ENCODE data around the gene TCL1A. TPM values are rescaled to one million over a fixed set of nuclear protein-coding genes. Genes with fewer than 3 reads are reported as not detected.

TCL1A gene
- total RNA-seq, 1 experiment from 2014 or later: not detected

GRCh38 chr14:95727056-95727700 is 13.3 kb upstream of the TCL1A start:
- Histone ChIP-seq H3K36me3 (replicated peaks; ENCODE audit: control insufficient read depth, insufficient read depth, low read length) (no peaks in the 10 kb centered on the region), H3K4me3 (ENCODE audit: insufficient read depth, low read depth, low read length) (no peak overlapping the region), H3K27me3 (ENCODE audit: control insufficient read depth, insufficient read depth, low read length) (no peaks in the 10 kb centered on the region)
- no peak for DNase-seq

GRCh38 chr14:95725685-95726336 is 11.9 kb upstream of the TCL1A start:
- DNase-seq: no peak
- no peaks in the 10 kb centered on the region for H3K27me3 ChIP-seq (ENCODE audit: control insufficient read depth, insufficient read depth, low read length)

GRCh38 chr14:95722525-95723190 is 8.7 kb upstream of the TCL1A start:
- no peaks in the 10 kb centered on the region for H3K36me3 ChIP-seq (replicated peaks; ENCODE audit: control insufficient read depth, insufficient read depth, low read length)

More at GRCh38 chr14:95725685-95726336, 11.9 kb upstream of the TCL1A start:
- H3K36me3 ChIP-seq (replicated peaks; ENCODE audit: control insufficient read depth, insufficient read depth, low read length): no peaks in the 10 kb centered on the region
- no peak overlapping the region for H3K4me3 ChIP-seq (ENCODE audit: insufficient read depth, low read depth, low read length)

GRCh38 chr14:95712398-95712797 is 1.5 kb downstream of the TCL1A start:
- Histone ChIP-seq H3K36me3 (replicated peaks; ENCODE audit: control insufficient read depth, insufficient read depth, low read length) (no peaks in the 10 kb centered on the region), H3K4me3 (ENCODE audit: insufficient read depth, low read depth, low read length) (no peak overlapping the region), H3K27me3 (ENCODE audit: control insufficient read depth, insufficient read depth, low read length) (peaks cover 10% of the 10 kb centered on the region)
- DNase-seq: no peak

More at GRCh38 chr14:95722525-95723190, 8.7 kb upstream of the TCL1A start:
- no peak for DNase-seq
- no peaks in the 10 kb centered on the region for H3K27me3 ChIP-seq (ENCODE audit: control insufficient read depth, insufficient read depth, low read length)
- no peak overlapping the region for H3K4me3 ChIP-seq (ENCODE audit: insufficient read depth, low read depth, low read length)

- Histone ChIP-seq H3K4me3 (ENCODE audit: insufficient read depth, low read depth, low read length) (no peak overlapping the region), H3K27me3 (ENCODE audit: control insufficient read depth, insufficient read depth, low read length) (peaks cover 10% of the 10 kb centered on the region), H3K36me3 (replicated peaks; ENCODE audit: control insufficient read depth, insufficient read depth, low read length) (no peaks in the 10 kb centered on the region)
- DNase-seq: no peak
Observed at GRCh38 chr14:95711476-95712176, 2.3 kb downstream of the TCL1A start.

- Histone ChIP-seq H3K4me3 (ENCODE audit: insufficient read depth, low read depth, low read length) (no peak overlapping the region), H3K36me3 (replicated peaks; ENCODE audit: control insufficient read depth, insufficient read depth, low read length) (no peaks in the 10 kb centered on the region), H3K27me3 (ENCODE audit: control insufficient read depth, insufficient read depth, low read length) (peaks cover 10% of the 10 kb centered on the region)
- DNase-seq: no peak
Observed at GRCh38 chr14:95710106-95710505, 3.8 kb downstream of the TCL1A start.

GRCh38 chr14:95707327-95707726 is 6.6 kb downstream of the TCL1A start:
- peaks cover 36% of the 10 kb centered on the region for H3K27me3 ChIP-seq (ENCODE audit: control insufficient read depth, insufficient read depth, low read length)
- H3K36me3 ChIP-seq (replicated peaks; ENCODE audit: control insufficient read depth, insufficient read depth, low read length): no peaks in the 10 kb centered on the region
- DNase-seq: no peak
- H3K4me3 ChIP-seq (ENCODE audit: insufficient read depth, low read depth, low read length): no peak overlapping the region

GRCh38 chr14:95705518-95705917 is 8.4 kb downstream of the TCL1A start:
- Histone ChIP-seq H3K27me3 (ENCODE audit: control insufficient read depth, insufficient read depth, low read length) (peaks cover 48% of the 10 kb centered on the region), H3K4me3 (ENCODE audit: insufficient read depth, low read depth, low read length) (no peak overlapping the region), H3K36me3 (replicated peaks; ENCODE audit: control insufficient read depth, insufficient read depth, low read length) (no peaks in the 10 kb centered on the region)
- no peak for DNase-seq

- Histone ChIP-seq H3K27me3 (ENCODE audit: control insufficient read depth, insufficient read depth, low read length) (peaks cover 55% of the 10 kb centered on the region), H3K36me3 (replicated peaks; ENCODE audit: control insufficient read depth, insufficient read depth, low read length) (no peaks in the 10 kb centered on the region), H3K4me3 (ENCODE audit: insufficient read depth, low read depth, low read length) (no peak overlapping the region)
- DNase-seq: no peak
Observed at GRCh38 chr14:95703805-95704204, 10.1 kb downstream of the TCL1A start.

- Histone ChIP-seq H3K27me3 (ENCODE audit: control insufficient read depth, insufficient read depth, low read length) (peaks cover 54% of the 10 kb centered on the region), H3K36me3 (replicated peaks; ENCODE audit: control insufficient read depth, insufficient read depth, low read length) (no peaks in the 10 kb centered on the region), H3K4me3 (ENCODE audit: insufficient read depth, low read depth, low read length) (no peak overlapping the region)
- no peak for DNase-seq
Observed at GRCh38 chr14:95703341-95703740, 10.6 kb downstream of the TCL1A start.

GRCh38 chr14:95701846-95702221 is 12.1 kb downstream of the TCL1A start:
- DNase-seq: peak; percentile 60
- Histone ChIP-seq H3K36me3 (replicated peaks; ENCODE audit: control insufficient read depth, insufficient read depth, low read length) (no peaks in the 10 kb centered on the region), H3K4me3 (ENCODE audit: insufficient read depth, low read depth, low read length) (no peak overlapping the region), H3K27me3 (ENCODE audit: control insufficient read depth, insufficient read depth, low read length) (peaks cover 65% of the 10 kb centered on the region)

GRCh38 chr14:95700221-95700976 is 13.5 kb downstream of the TCL1A start:
- peaks cover 65% of the 10 kb centered on the region for H3K27me3 ChIP-seq (ENCODE audit: control insufficient read depth, insufficient read depth, low read length)

GRCh38 chr14:95699412-95699811 is 14.5 kb downstream of the TCL1A start:
- no peak for DNase-seq
- no peaks in the 10 kb centered on the region for H3K36me3 ChIP-seq (replicated peaks; ENCODE audit: control insufficient read depth, insufficient read depth, low read length)
- H3K27me3 ChIP-seq (ENCODE audit: control insufficient read depth, insufficient read depth, low read length): peaks cover 65% of the 10 kb centered on the region
- H3K4me3 ChIP-seq (ENCODE audit: insufficient read depth, low read depth, low read length): no peak overlapping the region

More at GRCh38 chr14:95700221-95700976, 13.5 kb downstream of the TCL1A start:
- H3K36me3 ChIP-seq (replicated peaks; ENCODE audit: control insufficient read depth, insufficient read depth, low read length): no peaks in the 10 kb centered on the region
- DNase-seq: peak; percentile 67
- H3K4me3 ChIP-seq (ENCODE audit: insufficient read depth, low read depth, low read length): no peak overlapping the region

GRCh38 chr14:95698287-95698686 is 15.6 kb downstream of the TCL1A start:
- peaks cover 54% of the 10 kb centered on the region for H3K27me3 ChIP-seq (ENCODE audit: control insufficient read depth, insufficient read depth, low read length)
- H3K36me3 ChIP-seq (replicated peaks; ENCODE audit: control insufficient read depth, insufficient read depth, low read length): no peaks in the 10 kb centered on the region
- H3K4me3 ChIP-seq (ENCODE audit: insufficient read depth, low read depth, low read length): no peak overlapping the region
- DNase-seq: no peak

Measured in H7 (cell line).